SKM-1 (cell line): Measurements from ENCODE around the gene ADAMTS15.

Experiments used
- DNase-seq: peaks from one replicate; lab custom pipeline; 2025; ENCODE audit not compliant: unreplicated experiment; lab: John Stamatoyannopoulos, UW

ADAMTS15 gene

DNA sequence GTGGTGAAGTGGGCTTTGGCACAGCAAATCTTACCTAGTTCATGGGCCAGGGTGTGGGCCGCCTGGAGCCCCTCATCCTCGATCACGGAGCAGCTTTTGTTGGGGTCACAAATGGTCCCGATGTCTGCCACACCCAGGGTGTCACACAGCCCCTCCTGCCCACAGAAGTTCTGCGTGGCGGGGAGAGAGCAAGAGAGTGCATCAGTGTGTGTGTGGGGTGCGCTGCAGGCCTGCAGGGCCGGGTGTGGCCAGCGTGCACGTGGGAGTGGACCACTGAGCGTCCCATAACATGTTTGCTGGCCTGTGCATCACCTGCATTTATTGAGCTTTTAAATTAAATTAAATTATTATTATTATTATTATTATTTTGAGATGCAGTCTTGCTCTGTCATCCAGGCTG, 31.5 kb upstream of the ADAMTS15 start:
- DNase-seq: no peak

DNA sequence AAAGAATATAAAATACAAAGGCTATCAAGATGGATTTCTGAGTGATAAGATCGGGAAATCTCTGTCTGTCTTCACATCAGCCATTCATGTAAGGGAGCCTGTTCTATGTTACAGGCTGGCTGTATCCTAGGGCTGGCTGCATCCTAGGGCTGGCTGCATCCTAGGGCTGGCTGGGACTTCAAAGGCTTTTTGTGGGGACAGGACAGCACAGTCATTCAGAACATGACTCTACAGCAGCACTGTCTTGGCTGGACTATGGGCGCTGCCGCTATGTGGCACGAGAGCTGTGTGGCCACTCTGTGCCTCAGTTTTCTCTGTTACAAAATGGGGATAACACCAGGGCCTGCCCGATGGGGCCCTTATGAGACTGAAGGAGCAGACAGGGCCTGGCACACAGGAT, 30.2 kb upstream of the ADAMTS15 start:
- no peak for DNase-seq

DNA sequence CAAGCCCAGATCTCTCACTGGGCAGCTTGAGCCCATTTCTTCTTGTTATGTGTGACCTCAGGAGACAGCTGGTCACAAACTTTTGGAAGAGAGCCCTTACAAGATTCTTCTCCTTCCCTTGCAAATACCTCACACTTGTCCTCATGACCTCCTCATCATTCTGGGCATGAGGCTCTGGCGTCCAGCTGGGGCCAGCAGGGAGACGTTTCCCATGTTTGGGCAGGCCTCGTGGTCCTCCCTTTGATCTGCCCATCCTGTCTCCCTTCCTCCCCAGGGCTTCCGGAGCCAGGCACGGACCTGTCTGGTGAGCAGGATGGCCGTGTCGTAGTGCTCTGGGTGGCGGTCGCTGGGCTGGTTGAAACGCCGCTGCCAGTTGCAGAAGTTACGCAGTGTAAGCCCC, 29.7 kb upstream of the ADAMTS15 start:
- DNase-seq: no peak

DNA sequence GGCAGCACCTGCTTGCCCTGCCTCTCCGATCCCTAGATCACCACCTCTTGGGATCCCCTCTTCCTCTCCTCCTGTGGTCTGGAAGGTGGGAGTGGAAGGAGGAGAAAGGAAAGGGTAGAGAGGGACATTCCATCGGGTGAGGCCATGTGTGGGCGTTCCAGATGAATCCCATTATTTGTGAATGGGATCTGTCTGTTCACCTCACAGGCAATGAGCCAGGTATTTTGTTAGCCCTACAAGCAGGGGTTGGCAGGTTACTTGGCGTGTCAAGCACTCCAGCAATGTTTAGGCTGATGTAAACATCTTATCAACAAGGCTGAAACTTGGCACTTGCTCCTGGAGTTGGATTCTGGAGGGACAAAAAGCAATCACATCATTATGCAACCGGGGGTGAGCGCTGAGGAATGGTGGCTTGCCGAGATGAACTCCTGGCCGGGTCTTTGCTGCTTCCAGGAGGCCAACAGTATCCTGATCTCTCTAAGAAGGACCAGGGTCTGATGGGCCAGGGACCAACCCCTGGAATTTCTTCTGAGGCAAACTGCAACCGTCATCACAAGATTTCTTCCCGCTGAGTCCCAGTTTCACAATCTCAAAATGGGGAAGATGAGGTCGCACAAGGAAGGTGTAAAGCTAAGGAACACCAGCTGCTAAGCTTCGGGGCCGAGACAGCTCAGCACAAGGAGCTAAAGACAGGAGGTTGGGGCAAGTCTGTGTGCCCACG, 27.8 kb upstream of the ADAMTS15 start:
- no peak for DNase-seq

DNA sequence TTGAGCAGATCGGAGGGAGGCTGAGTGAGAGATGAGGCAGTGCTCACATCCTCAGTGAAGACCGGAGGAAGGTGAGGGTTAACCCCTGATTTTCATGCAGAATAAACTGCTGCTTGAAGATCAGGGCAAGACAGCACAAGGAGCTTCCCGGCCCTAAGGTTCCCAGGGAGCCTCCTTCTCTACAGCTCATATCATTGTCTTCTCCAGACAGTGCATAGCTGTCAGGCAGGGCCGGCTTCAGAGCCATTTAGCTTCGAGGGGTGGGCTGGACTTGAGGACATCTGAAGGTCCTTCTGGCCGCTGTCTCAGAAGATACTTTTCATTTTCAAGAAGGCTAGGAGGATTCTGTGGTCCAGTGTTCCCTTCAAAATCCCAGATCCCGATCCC, 27.3 kb upstream of the ADAMTS15 start:
- no peak for DNase-seq

DNA sequence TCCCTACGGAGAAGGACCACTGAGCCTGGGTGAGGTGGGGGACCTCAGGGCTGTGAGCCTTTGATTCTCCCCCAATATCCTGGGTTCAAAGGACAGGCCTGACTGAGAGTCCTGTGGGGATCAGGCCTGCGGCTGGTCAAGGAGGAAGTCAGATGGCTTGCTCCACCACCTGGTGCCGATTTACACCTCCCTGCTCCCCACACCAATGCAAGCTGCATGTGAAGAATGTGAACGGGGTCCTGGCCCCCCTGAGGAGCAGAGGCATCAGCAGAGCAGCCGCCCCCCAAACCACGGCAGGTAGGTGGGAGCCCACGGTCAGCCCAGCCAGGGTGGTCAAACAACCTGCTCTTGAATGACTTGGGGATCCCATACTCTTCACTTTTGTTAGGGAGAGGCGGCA, 26.7 kb upstream of the ADAMTS15 start:
- DNase-seq: no peak

DNA sequence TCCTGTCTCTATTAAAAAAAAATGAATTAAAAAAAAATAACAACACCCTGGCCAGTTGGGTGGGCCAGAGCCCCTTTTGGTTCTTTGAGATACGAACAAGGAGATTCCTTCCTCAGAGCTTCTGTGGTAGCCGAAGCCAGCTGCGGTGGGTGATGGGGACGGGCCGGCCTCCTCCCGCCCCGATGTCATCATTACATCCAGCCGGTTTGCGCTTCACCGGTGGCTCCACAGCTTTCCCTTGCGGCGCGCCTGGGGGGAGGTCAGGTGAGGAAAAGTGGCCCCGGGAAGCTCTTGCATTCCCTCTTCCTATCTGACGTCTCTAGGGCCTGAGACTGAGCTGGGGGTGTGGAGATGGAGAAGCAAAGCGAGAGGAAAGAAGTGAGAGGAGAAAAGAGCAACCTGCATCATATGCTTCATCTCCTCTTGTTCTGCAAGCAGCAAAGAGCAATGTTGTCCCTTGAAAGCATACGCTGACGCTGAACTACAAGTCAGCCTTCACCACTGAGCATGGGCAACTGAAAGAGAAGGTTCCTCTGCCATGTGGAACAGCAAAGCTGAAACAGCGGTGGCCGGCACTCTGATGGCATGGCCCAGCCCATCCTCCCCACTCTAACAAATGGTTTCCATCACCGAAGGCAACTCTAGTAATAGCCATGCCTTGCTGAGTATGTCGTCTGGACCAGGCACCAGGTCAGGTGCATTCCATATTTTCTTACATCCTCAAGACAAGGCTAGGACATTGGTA, 26.0 kb upstream of the ADAMTS15 start:
- DNase-seq: no peak

DNA sequence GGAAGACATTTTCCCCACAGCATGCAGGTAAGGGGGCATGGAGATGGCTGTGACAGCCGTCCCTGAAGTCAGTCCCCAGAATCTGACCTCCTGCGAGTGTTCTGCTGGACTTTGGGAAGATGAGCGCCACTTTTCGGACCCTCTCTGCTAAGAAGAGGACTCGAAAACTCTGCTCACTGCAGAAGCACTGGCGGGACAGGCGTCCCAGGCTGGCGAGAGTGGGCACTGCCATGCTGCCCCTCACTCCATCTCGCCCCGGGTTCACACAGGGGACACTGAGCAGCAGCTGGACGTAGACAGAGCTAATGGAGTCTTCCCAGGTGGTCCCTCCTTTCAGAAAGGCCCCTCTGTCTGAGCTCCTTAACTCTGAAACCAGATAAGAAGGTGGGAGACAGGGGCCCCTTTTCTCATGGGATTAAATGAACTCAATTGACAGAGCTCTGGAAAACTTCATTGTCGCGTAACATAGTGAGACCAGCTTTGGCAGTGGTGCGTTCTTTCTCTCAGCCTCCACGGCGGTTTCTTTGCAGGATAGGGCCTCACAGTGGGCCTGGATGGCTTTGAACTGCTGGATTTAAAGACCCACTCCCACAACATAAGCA, 24.8 kb upstream of the ADAMTS15 start:
- no peak for DNase-seq

DNA sequence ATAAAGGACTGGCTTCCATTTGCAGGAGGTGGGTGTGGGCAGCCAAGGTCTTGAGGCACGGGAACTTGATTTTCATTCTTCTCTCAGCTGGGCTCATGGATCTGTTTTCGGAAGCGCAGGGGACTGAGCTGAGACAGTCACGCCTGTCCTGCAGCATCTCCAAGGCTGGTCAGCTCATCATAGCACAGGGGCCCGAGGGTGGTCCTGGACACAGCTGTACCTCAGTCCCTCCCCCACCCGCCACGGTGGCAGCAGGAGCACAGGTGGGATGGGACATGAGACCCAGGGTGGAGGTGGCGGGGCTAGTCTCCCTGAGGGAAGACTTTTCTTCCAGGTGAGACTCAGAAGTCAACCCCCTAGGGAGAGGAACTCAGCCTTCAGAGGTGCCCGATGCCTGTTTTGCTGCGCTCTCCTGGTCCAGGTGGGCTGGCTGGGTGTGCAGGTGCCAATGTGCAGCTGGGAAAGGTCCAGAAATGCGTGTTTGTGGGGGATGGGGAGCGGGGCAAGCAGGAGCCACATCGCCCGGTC, 23.8 kb upstream of the ADAMTS15 start:
- no peak for DNase-seq

DNA sequence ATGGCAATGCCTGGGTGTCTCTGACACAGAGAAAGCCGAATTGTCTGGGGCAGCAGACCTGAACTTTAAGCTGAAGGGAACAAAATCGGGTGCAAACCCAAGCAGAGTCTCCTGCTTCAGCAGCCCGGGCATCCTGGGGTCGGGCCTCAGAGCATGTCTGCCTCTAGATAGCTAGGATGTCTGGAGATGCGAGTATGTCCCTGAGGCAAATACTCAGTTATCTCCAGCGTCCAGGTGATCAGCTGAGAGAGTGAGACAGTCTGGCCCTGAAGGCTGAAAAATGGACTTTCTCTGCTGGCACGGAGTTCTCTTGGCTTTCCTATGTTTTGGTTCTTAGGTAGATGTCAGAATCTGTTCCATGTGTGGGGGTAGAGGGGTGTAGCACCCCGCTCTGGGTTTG, 23.3 kb upstream of the ADAMTS15 start:
- no peak for DNase-seq

DNA sequence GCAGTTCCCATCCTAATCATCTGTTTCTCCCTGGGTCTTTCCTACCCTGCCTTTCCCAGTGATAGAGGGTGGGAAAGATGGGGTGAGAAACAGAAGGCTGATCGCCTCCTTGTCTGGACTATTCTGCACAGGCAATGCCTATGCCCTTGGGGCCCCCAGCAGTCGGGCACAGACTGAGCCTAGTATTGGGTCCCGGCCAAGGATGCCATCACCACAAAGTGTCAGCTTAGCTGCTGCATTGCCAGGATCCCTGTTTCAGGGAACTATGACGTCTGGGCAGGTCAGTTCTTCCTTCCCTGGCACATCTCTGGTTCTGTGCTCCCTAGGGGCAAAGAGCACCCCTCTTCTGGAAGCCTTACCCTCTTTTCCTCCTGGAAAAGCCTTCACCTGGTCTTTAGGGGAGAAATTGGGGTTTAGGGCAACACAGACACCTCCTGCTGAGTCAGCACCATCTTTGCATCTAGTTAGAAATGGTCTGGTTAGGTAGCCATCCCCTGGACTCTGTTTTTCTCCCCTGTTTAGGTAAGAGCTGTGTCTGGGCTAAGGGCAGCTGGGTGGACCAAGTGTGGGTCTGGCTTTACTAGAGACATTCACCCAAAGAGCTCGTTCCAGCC, 22.1 kb upstream of the ADAMTS15 start:
- no peak for DNase-seq

DNA sequence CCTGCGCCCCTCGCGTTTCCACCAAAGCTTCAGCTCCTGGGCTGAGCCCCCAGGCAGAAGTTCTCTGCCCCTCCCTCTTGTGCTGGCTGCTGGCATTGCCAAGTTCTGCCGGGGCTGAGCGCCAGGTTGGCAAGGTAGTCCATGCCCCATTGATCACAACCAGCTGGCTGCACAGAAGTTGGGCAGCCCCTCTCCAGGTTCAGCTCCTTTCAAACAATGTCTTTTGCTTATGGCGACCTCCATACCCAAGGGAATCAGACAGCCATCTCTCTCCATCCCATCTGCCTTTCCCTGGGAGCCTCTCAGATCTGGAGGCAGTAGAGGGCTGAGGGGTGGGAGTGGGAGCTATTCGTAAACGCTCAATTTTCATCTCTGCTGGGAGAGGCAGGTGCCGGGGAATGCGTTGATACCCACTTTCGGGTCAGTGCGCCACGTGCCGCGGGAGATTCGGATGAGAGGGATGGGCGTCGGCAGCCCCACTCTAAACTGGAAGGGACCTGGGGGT, 21.6 kb upstream of the ADAMTS15 start:
- no peak for DNase-seq

DNA sequence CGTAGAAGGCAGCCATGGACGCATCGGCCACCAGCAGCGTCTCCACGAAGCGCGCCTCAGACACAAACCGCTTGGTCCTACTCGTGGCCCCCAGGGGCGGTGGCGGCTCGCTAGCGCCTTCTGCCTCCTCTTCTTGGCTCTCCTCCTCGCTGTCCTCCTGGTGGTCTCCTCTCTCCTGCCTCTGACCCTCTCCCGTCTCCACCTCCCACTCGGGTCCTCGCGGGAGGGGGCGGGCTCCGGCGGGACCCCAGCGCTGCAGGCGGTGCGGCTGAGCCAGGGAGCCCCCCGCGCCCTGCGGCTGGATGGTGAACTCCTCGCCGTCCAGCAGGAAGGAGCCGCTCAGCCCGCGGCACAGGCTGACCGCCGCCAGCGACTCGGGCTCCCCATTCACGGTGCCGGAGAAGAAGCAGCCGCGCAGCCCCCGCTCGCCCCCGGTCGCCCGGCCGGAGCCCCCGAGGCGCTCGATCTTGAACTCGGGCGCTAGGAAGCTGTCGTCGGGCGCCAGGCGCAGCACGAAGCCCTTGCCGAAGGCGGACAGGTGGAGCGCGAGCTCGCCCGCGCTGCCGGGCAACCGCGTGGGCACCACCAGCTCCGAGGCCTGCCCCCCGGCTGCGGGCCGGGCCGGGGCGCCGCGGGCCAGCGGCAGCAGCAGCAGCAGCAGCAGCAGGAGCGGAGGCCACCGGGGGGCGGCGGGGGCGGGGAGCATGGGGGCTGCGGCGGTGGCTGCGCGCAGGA, 20.7 kb upstream of the ADAMTS15 start:
- no peak for DNase-seq

DNA sequence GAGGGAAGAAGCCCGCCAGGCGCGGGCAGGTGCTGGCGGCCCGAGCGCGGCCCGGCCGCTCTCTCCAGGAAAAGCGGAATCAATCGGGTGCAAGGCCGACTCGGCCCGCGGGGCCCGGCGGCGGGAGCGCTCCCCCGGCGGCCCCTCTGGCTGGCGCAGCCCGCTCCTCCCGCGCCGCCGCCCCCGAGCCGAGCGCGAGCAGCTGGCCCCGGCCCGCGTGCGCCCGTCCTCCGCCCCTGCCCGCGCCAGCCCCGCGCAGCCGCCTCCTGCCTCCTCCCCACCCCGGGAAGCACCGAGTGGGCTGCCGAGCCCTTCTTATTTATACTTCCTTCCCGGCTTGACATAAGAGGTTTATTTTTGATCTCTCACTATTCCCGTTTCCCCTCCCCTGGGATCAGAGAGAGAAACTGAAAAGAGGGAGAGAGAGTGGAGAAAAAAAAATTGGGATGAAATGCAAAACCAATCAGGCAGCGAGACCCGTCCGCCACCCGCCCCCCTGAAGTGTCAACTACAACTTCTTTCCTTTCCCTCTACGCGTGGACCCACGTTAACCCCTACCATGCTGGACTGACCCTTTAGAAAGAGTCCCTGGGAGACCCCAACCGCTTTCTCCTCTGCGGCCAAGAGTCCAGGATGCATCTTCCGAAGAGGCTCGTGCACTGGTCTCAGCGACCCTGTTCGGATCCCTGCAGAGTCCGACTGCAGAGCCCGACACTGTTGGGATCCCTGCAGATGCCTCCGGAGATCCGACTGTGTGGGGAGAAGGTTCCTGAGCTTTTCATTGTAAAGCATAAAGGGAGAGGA, 19.9 kb upstream of the ADAMTS15 start, which contains the start of gene ADAMTS8:
Gene ADAMTS8 (minus strand): TSS at position 294 of the 804 bp plus-strand sequence. CDS start 323 bp downstream, outside the sequence.
- DNase-seq: no peak

DNA sequence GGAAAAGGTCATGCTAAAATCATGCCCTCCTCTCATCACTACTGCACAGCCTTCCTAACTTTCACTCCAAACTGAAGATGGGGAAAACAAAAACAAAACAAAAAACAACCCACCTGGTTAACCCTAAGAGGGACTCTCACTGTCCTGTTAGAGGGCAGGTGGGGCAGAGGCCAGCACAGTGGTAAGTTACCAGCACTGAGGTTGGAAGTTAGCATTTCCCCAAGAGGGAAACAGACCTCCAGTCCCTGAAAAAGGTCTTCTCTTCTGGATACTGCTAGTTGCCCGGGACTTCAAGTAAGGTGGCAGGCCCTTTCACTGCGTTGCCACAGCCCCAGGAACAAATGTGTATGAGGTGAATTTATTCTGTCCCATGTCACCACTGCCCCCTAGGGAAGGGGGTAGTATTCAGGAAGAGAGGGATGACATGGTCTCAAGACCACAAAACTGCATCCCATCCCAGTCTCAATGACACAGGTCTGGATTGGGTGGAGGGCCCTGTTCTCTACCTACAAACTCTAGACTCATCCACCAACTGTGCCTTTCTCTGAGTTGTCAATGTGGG, 19.2 kb upstream of the ADAMTS15 start:
- DNase-seq: no peak

DNA sequence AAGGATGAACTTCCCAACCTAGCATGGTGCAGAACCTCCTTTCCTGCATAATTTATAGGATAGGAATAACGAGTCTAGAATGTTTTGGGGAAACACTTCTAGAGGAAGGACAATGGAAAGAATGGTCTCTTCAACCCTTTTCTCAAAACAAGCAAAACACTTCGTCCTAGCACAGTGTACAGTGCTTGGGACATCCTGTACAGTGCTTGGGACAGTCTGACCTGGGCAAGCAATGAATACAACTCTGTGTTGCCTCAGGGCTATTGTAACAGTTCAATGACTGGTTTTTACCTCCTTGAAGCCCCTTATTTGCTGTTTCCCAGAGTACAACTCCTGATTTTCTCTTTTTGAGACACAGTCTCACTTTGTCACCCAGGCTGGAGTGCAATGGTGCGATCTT, 18.5 kb upstream of the ADAMTS15 start:
- no peak for DNase-seq

DNA sequence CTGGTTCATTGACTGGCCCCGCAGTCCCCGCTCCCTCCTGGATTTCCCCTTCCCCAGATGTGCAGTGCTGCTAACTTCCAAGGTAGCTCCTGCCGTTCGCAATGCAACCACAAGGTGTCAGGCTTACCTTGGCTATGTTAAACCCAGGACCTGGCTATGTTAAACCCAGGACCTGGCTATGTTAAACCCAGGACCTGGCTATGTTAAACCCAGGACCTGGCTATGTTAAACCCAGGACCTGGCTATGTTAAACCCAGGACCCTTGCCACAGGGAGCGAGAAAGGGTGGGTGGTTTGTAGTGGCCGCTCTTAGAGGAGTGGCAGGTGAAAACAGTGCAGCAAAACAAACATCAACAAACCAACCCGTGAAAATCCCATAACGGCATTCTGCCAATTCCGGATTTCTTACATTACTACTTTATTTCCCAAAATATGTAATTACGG, 17.1 kb upstream of the ADAMTS15 start:
- DNase-seq: peak; percentile 5

DNA sequence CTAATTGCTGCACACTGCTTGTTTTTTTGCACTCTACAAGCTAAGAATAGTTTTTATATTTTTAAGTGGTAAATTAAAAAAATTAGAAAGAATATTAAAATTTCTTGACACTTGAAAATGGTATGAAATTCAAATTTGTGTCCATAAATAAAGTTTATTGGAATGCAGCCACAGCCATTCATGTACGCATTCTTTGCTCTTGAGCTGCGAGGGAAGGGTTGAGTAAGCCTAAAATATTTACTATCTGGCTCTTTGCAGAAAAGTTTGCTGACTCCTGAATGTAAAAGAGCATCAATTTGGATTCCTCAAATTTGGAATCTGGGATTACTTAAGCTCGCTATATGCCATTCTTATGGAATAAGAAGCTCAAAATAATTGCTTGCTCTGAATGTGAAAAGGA, 16.6 kb upstream of the ADAMTS15 start:
- DNase-seq: no peak

DNA sequence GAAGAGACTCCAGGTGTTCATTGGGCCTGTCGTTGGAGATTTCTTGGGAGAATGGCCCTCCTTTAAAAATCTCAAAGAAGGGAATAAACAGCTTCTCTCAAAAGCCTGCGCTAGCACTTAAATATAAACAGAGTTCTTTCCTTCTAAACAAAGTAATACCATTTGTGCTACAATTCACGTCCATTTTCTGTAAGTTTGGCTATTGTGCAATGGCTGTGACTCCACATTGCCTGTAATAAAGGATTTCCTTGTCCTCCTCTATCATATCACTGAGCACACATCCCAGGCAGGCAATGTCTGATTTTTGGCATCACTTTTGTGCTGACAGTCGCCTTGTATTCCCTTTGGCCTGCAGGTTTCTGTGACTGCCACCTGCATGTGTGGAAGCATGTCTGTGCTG, 15.1 kb upstream of the ADAMTS15 start:
- no peak for DNase-seq
